MG63 (cell line): ENCODE data around the gene SLC1A7. TPM values are rescaled to one million over a fixed set of nuclear protein-coding genes. Genes with fewer than 3 reads are reported as not detected.

Experiments
- DNase-seq: peaks from one replicate; pipeline ENCODE4 v3.0.0-alpha.2; 2020
- H3K27me3 ChIP-seq: fragments of 250-450 bp; sonication (Bioruptor Pico); 2 replicates; pipeline ENCODE4 v1.5.1; 2020; ENCODE audit warnings: mild to moderate bottlenecking, moderate library complexity
- H3K36me3 ChIP-seq: fragments of 250-450 bp; sonication (Bioruptor Pico); 2 replicates; pipeline ENCODE4 v1.5.1; 2020; ENCODE audit warnings: mild to moderate bottlenecking, moderate library complexity
- H3K4me3 ChIP-seq: fragments of 250-450 bp; sonication (Bioruptor Pico); 2 replicates; pipeline ENCODE4 v1.5.1; 2020; ENCODE audit warnings: mild to moderate bottlenecking, moderate library complexity
- H3K9me3 ChIP-seq: fragments of 250-450 bp; sonication (Bioruptor Pico); 2 replicates; pipeline ENCODE4 v1.5.1; 2020; ENCODE audit warnings: mild to moderate bottlenecking, moderate library complexity
- total RNA-seq: library from RNA; depleted of rRNA; stranded (reverse); fragments of >200 nt; shearing (Covaris generic); gene quantifications from 2 replicates; pipeline ENCODE4 v1.2.3, GENCODE V29; 2014; ENCODE audit warnings: low replicate concordance

The SLC1A7 gene
- total RNA-seq, 1 experiment from 2014 or later, result not detected

GRCh38 chr1:53078333-53079101, 63.9 kb downstream of the SLC1A7 start:
- Histone ChIP-seq H3K4me3 (no peak overlapping the region), H3K36me3 (no peaks in the 10 kb centered on the region), H3K27me3 (no peaks in the 10 kb centered on the region), H3K9me3 (no peaks in the 10 kb centered on the region)
- DNase-seq, result no peak

DNA sequence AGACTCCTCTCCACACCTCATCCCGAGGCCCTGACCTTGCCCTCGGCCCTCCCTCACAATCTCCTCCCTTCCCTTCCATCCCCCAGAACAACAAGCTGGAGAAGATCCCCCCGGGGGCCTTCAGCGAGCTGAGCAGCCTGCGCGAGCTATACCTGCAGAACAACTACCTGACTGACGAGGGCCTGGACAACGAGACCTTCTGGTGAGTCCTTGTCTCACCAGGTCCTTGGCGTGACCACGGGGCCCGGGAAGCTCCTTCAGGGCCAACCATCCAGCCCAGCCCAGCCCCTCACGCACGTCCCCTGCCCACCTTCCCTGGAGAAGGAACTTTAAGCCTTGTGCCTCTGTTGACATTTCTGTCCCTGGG, 64.9 kb downstream of the SLC1A7 start:
- DNase-seq, result no peak
- Histone ChIP-seq H3K9me3 (no peaks in the 10 kb centered on the region), H3K4me3 (no peak overlapping the region), H3K27me3 (no peaks in the 10 kb centered on the region), H3K36me3 (no peaks in the 10 kb centered on the region)

DNA sequence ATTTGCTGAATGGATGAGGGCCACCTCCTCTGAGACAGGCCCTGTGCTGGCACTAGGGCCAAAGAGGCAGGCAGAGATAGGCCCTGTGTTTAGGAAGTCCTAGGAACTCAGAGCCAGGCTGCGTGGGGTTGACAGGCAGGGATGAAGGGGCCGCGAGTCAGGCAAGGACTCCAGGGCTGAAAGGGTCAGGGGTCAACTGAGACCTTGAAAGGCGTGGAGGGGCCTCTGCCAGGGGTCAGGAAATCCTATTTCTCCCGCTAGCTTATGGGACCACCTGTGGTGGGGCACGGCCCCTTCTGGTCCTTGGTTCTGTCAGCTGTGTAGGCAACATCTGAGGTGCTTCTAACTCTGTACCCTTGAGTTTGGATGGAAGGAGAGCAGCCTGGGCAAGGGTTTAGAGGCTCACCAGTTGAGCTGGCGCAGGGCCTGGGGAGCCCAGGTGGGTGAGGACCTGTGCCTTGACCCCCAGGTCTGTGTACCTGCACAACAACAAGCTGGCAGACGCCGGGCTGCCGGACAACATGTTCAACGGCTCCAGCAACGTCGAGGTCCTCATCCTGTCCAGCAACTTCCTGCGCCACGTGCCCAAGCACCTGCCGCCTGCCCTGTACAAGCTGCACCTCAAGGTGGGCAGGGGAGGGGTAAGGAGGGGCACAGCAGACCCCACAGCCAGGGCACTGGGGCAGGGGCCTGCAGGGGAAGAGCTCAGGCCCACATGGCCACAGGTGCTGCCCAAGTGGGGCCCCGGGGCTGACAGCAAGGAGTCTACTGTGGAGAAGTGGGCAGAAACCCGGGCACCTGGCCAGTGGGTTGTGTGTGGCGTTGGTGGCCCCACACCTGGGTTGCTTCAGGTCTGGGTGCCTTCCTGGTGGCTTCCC, 65.5 kb downstream of the SLC1A7 start:
- Histone ChIP-seq H3K9me3 (no peaks in the 10 kb centered on the region), H3K27me3 (no peaks in the 10 kb centered on the region), H3K36me3 (no peaks in the 10 kb centered on the region), H3K4me3 (no peak overlapping the region)
- DNase-seq, result no peak

DNA sequence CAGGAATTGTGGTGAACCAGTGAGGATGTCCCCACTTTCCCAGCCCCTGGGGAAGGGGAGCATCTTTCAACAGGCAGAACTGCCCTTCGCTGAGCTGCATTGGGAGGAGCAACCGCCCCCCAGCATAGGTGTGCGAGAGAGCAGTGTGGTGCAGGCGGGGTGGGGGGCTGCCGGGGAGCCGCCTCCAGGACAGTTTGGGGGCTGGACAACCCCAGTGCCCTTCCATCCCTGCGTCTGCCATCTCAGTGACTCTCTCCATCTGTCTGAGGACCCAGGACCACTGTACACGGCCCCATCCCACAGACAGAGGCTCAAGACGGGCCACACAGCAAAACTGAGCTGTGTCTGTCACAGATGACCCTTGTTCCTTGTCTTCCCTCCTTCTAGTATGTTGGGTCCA, 66.3 kb downstream of the SLC1A7 start:
- DNase-seq, result no peak

GRCh38 chr1:53075761-53076163, 66.7 kb downstream of the SLC1A7 start:
- Histone ChIP-seq H3K4me3 (no peak overlapping the region), H3K36me3 (no peaks in the 10 kb centered on the region), H3K27me3 (no peaks in the 10 kb centered on the region), H3K9me3 (no peaks in the 10 kb centered on the region)
- DNase-seq, result no peak

More for the DNA sequence above, 66.3 kb downstream of the SLC1A7 start:
- Histone ChIP-seq H3K9me3 (no peaks in the 10 kb centered on the region), H3K4me3 (no peak overlapping the region), H3K36me3 (no peaks in the 10 kb centered on the region), H3K27me3 (no peaks in the 10 kb centered on the region)

- Histone ChIP-seq H3K9me3 (no peaks in the 10 kb centered on the region), H3K4me3 (no peak overlapping the region), H3K36me3 (no peaks in the 10 kb centered on the region), H3K27me3 (no peaks in the 10 kb centered on the region)
- DNase-seq, result no peak
Observed at GRCh38 chr1:53075206-53075605, 67.2 kb downstream of the SLC1A7 start.

DNA sequence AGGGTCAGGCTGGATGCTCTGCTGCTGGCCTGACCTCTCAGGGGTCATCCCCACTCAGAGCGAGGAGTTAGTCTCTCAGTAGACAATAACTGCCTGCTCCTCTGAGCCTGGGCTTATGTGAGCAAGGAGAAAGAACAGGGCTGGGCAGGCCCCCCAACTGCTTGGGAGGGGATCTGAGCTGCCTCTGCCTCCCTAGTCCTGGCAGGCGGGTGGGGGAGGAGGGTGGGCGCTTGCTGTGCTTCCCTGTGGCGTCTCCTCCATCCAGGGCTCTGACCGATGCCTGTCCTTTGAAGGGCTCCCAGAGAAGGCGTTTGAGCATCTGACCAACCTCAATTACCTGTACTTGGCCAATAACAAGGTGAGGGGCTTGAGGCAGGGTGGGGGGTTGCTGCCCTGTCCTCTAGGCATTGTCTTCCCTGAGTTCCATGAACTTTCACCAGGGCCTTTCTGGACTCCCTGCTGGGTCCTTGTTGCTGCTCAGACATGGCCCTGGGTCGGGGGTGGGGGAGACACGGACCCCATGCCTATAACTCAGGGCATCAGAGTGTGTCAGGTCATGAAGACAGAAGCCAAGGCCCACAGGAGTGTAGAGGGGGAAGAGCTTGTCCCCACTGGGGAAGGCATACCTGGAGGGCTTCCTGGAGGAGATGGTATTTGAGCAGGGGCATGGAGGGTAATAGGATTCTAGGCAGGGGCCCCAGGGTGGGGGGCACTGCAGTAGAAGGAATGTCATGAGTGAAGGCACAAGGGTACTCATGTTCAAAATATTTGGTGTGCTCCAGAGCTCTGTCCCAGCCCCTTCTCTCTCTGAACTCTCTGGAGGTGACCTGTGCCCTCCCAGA, 67.9 kb downstream of the SLC1A7 start:
- no peak for DNase-seq
- Histone ChIP-seq H3K9me3 (no peaks in the 10 kb centered on the region), H3K36me3 (no peaks in the 10 kb centered on the region), H3K27me3 (no peaks in the 10 kb centered on the region), H3K4me3 (no peak overlapping the region)

GRCh38 chr1:53073868-53074311, 68.5 kb downstream of the SLC1A7 start:
- Histone ChIP-seq H3K9me3 (no peaks in the 10 kb centered on the region), H3K4me3 (no peak overlapping the region)

GRCh38 chr1:53073287-53073686, 69.2 kb downstream of the SLC1A7 start:
- DNase-seq, result no peak
- no peaks in the 10 kb centered on the region for H3K27me3 ChIP-seq
- H3K9me3 ChIP-seq, result no peaks in the 10 kb centered on the region
- no peaks in the 10 kb centered on the region for H3K36me3 ChIP-seq
- no peak overlapping the region for H3K4me3 ChIP-seq

More at GRCh38 chr1:53073868-53074311, 68.5 kb downstream of the SLC1A7 start:
- Histone ChIP-seq H3K36me3 (no peaks in the 10 kb centered on the region), H3K27me3 (no peaks in the 10 kb centered on the region)
- no peak for DNase-seq

GRCh38 chr1:53071915-53072314, 70.5 kb downstream of the SLC1A7 start:
- no peaks in the 10 kb centered on the region for H3K36me3 ChIP-seq
- DNase-seq, result no peak
- H3K9me3 ChIP-seq, result no peaks in the 10 kb centered on the region
- no peaks in the 10 kb centered on the region for H3K27me3 ChIP-seq
- no peak overlapping the region for H3K4me3 ChIP-seq

DNA sequence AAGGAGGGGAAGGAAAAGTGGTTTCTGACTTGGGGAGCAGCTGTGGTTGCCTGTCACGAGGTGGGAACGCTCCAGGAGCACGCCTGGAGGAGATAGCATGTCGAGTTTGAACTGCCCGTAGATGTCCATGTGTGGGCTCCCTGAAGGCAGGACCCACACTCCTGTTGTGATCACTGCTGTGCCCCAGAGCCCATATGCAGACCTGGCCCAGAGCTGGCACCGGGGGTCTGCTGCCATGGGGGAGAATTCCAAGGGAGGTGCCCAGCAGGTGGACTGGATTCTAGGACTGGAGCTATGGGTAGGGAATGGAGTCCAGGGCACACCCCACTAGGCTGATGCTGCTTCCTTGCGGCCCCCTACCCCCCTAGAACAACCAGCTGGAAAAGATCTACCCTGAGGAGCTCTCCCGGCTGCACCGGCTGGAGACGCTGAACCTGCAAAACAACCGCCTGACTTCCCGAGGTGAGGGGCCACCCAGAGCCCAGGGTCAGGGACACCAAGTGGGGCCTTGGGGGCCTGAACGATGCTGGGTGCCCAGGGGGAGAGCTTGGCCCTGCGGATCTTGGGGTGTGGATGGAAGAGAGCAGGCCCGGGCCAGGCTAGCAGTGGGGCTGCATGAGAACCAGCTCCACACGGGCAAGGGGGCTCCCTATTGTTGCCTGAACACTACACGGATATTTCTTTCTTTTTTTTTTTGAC, 71.1 kb downstream of the SLC1A7 start:
- no peaks in the 10 kb centered on the region for H3K9me3 ChIP-seq
- H3K36me3 ChIP-seq, result no peaks in the 10 kb centered on the region
- H3K27me3 ChIP-seq, result no peaks in the 10 kb centered on the region
- no peak for DNase-seq
- no peak overlapping the region for H3K4me3 ChIP-seq

- Histone ChIP-seq H3K27me3 (no peaks in the 10 kb centered on the region), H3K36me3 (no peaks in the 10 kb centered on the region), H3K4me3 (no peak overlapping the region), H3K9me3 (no peaks in the 10 kb centered on the region)
- DNase-seq, result no peak
Observed at GRCh38 chr1:53070621-53071020, 71.8 kb downstream of the SLC1A7 start.

DNA sequence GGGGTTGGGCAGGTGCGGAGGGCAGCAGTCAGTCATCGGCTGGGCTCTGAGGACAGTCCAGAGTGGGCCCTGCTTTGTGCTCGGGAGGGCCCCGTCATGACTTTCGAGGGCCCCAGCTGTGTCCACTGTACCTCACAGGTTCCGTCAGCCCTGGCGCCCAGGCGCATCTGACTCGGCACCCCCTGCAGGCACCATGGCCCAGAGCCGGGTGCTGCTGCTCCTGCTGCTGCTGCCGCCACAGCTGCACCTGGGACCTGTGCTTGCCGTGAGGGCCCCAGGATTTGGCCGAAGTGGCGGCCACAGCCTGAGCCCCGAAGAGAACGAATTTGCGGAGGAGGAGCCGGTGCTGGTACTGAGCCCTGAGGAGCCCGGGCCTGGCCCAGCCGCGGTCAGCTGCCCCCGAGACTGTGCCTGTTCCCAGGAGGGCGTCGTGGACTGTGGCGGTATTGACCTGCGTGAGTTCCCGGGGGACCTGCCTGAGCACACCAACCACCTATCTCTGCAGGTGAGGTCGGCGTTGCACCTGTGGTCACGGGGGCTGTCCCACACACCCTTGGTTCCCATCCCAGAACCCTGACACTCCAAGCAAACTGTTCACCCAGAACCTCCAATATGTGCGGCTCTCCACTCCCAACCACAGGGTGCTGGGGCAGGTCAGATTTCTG, 72.6 kb downstream of the SLC1A7 start:
- Histone ChIP-seq H3K27me3 (no peaks in the 10 kb centered on the region), H3K9me3 (no peaks in the 10 kb centered on the region), H3K36me3 (no peaks in the 10 kb centered on the region), H3K4me3 (no peak overlapping the region)
- no peak for DNase-seq

- H3K36me3 ChIP-seq, result no peaks in the 10 kb centered on the region
- H3K4me3 ChIP-seq, result no peak overlapping the region
- H3K9me3 ChIP-seq, result no peaks in the 10 kb centered on the region
- DNase-seq, result no peak
- H3K27me3 ChIP-seq, result no peaks in the 10 kb centered on the region
Observed at GRCh38 chr1:53069265-53069662, 73.2 kb downstream of the SLC1A7 start.

DNA sequence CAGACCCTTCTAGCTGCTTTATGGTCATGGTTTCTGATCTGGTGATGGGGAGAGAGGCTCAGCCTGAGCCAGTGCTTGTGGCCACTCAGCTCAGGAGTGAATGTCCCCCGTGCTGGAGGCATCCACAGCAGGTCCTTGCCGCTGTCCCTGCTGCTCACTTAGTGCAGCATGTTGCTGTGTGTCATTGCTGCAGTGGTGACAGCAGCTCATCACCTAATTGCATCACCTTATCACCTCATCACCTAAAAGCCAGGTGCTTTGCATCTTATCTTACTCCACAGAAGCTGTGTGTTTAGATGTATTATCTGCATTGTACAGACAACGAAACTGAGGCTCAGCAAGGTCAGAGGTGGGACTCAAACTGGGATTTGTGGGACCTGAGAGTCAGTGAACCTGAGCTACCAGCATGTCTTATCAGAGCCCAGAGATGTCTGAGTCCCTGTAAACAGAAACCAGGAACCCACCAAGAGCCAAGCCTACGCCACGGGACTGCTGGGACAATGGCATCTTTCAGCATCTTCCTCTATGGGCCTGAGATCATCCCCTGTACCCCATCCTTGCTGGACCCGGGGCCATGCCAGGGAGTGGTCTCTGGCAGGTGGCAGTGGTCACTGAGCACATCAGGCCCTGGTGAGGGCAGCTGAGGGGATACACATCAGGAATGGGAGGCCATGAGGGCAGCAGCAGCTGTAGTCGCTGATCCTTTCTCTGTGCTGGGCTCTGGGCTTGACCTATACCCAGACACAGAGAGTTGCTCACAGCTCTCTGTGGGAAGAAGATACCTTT, 73.9 kb downstream of the SLC1A7 start:
- Histone ChIP-seq H3K4me3 (no peak overlapping the region), H3K36me3 (no peaks in the 10 kb centered on the region), H3K9me3 (no peaks in the 10 kb centered on the region), H3K27me3 (no peaks in the 10 kb centered on the region)
- no peak for DNase-seq
